ENCODE results near the gene NR1I2. TPM values are rescaled to one million over a fixed set of nuclear protein-coding genes. Genes with fewer than 3 reads are reported as not detected.

Gene NR1I2
- polyA plus RNA-seq, 6 donors from 2014 or later = 0.15 to 0.65 (median 0.26) TPM; not detected in 2

DNA sequence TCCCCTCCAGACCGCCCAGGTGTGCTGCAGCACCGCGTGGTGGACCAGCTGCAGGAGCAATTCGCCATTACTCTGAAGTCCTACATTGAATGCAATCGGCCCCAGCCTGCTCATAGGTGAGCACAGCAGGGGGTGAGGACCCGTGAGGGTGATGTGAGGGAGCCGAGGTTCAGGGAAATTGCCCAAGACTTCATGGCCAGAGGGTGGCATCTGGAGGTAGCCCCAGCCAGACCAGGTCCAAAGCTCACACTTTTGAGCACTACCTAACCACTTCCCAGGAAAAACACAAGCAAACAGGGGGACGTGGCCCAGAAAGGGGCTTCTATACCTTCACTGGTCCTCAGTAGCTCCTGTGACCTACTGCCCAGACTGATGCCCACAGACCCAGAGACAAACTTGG, 33.8 kb downstream of the NR1I2 start:
- ATAC-seq (ENCODE audit: low read depth in 2 of 2) = no peak

GRCh38 chr3:119817071-119817470, 35.2 kb downstream of the NR1I2 start:
- ATAC-seq (ENCODE audit: low read depth in 2 of 2) (no peak), DNase-seq (no peak)
- Mint-ChIP-seq H3K4me1 (peaks cover 0 to 4% (median 0%) of the 10 kb centered on the region in 3 donors), H3K27me3 (peaks cover 0 to 14% (median 9%) of the 10 kb centered on the region in 3 donors), H3K36me3 (no peaks in the 10 kb centered on the region), H3K4me3 (no peak overlapping the region), H3K9me3 (no peaks in the 10 kb centered on the region), H3K27ac (no peak overlapping the region)

More for the DNA sequence above, 33.8 kb downstream of the NR1I2 start:
- H3K4me1 Mint-ChIP-seq = peaks cover 0 to 3% (median 1%) of the 10 kb centered on the region in 3 donors
- H3K9me3 Mint-ChIP-seq = no peaks in the 10 kb centered on the region
- H3K27ac Mint-ChIP-seq = no peak overlapping the region
- DNase-seq = no peak
- no peaks in the 10 kb centered on the region for H3K36me3 Mint-ChIP-seq
- peaks cover 0 to 14% (median 9%) of the 10 kb centered on the region in 3 donors for H3K27me3 Mint-ChIP-seq
- no peak overlapping the region for H3K4me3 Mint-ChIP-seq

DNA sequence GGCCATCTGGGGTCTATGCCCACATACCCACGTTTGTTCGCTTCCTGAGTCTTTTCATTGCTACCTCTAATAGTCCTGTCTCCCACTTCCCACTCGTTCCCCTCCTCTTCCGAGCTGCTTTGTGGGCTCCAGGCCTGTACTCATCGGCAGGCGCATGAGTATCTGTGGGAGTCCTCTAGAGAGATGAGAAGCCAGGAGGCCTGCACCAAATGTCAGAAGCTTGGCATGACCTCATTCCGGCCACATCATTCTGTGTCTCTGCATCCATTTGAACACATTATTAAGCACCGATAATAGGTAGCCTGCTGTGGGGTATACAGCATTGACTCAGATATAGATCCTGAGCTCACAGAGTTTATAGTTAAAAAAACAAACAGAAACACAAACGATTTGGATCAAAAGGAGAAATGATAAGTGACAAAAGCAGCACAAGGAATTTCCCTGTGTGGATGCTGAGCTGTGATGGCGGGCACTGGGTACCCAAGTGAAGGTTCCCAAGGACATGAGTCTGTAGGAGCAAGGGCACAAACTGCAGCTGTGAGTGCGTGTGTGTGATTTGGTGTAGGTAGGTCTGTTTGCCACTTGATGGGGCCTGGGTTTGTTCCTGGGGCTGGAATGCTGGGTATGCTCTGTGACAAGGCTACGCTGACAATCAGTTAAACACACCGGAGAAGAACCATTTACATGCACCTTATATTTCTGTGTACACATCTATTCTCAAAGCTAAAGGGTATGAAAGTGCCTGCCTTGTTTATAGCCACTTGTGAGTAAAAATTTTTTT, 35.9 kb downstream of the NR1I2 start:
- Mint-ChIP-seq H3K27me3 (peaks cover 0 to 14% (median 9%) of the 10 kb centered on the region in 3 donors), H3K27ac (no peak overlapping the region), H3K9me3 (no peaks in the 10 kb centered on the region), H3K4me1 (peaks cover 0 to 4% (median 0%) of the 10 kb centered on the region in 3 donors), H3K4me3 (no peak overlapping the region), H3K36me3 (no peaks in the 10 kb centered on the region)
- no peak for DNase-seq
- no peak for ATAC-seq (ENCODE audit: low read depth in 2 of 2)

GRCh38 chr3:119818937-119819336, 37.0 kb downstream of the NR1I2 start:
- Mint-ChIP-seq H3K4me1 (peaks cover 0 to 4% (median 0%) of the 10 kb centered on the region in 3 donors), H3K4me3 (no peak overlapping the region), H3K27me3 (peaks cover 0 to 14% (median 9%) of the 10 kb centered on the region in 3 donors), H3K36me3 (no peaks in the 10 kb centered on the region), H3K27ac (no peak overlapping the region), H3K9me3 (no peaks in the 10 kb centered on the region)
- ATAC-seq (ENCODE audit: low read depth in 2 of 2) = no peak
- DNase-seq = no peak

- peaks cover 0 to 9% (median 2%) of the 10 kb centered on the region in 3 donors for H3K27me3 Mint-ChIP-seq
- ATAC-seq (ENCODE audit: low read depth in 2 of 2) (no peak), DNase-seq (no peak)
- no peak overlapping the region for H3K27ac Mint-ChIP-seq
- no peaks in the 10 kb centered on the region for H3K36me3 Mint-ChIP-seq
- peaks cover 0 to 4% (median 0%) of the 10 kb centered on the region in 3 donors for H3K4me1 Mint-ChIP-seq
- no peak overlapping the region for H3K4me3 Mint-ChIP-seq
- H3K9me3 Mint-ChIP-seq = no peaks in the 10 kb centered on the region
These were observed 37.9 kb downstream of the NR1I2 start for GRCh38 chr3:119819806-119820205.

- H3K4me3 Mint-ChIP-seq = no peak overlapping the region
- ATAC-seq (ENCODE audit: low read depth in 2 of 2) = no peak
- no peaks in the 10 kb centered on the region for H3K27me3 Mint-ChIP-seq
- H3K9me3 Mint-ChIP-seq = no peaks in the 10 kb centered on the region
- H3K27ac Mint-ChIP-seq = peak overlapping the region in 2 of 6 donors; percentile 35 to 44
- H3K36me3 Mint-ChIP-seq = peaks cover 5 to 9% of the 10 kb centered on the region in 2 donors
- no peak for DNase-seq
- H3K4me1 Mint-ChIP-seq = peaks cover 0 to 7% (median 4%) of the 10 kb centered on the region in 3 donors
These were observed 43.9 kb downstream of the NR1I2 start for GRCh38 chr3:119825820-119826219.

DNA sequence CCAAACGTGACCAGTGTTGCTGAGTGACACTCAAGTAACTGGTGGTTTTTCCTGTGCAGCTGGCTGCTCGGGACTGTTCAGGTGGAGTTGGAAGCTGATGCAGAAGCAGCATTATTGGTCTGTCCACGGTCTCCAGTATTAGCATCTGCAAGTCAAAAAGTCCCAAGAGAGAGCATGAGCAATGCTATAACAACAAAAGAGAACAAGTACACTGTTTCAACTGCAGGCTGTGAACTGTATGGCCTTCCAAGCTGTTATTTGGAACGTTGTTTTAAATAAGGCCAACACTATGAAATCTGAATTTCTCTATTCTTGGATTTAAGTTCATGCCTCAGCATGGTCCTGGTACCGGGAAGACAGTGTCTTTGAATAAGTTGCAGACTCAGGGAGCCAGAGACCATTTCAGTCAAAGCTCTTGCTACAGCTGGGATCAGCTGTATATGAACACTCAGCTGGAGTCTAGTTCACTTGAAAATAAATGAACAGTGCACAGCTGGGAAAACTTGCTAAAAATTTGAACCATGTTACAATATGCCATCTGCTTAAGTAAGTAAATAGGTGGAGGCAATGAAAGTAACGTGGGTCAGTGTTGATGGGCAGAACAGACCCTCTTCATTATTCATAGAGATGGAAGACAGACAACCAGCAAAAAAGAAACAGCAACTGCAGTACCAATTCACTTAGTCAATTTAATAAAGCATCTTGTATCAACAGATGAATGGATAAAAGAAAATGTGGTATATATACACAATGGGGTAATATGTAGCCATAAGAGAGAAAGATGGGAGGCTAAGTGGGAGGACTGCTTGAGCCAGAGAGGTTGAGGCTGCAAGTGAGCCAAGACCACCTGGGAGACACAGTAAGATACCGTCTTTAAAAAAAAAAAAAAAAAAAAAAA, 45.1 kb downstream of the NR1I2 start:
- peak overlapping the region in 1 of 6 donors; percentile 36 for H3K27ac Mint-ChIP-seq
- ATAC-seq (ENCODE audit: low read depth in 2 of 2) = no peak
- H3K27me3 Mint-ChIP-seq = no peaks in the 10 kb centered on the region
- DNase-seq = no peak
- H3K4me3 Mint-ChIP-seq = no peak overlapping the region
- peaks cover 5 to 9% of the 10 kb centered on the region in 2 donors for H3K36me3 Mint-ChIP-seq
- H3K9me3 Mint-ChIP-seq = no peaks in the 10 kb centered on the region
- H3K4me1 Mint-ChIP-seq = peaks cover 0 to 10% (median 4%) of the 10 kb centered on the region in 3 donors

- ATAC-seq (ENCODE audit: low read depth in 2 of 2) (no peak), DNase-seq (no peak)
- Mint-ChIP-seq H3K4me1 (peaks cover 0 to 10% (median 4%) of the 10 kb centered on the region in 3 donors), H3K9me3 (no peaks in the 10 kb centered on the region), H3K4me3 (no peak overlapping the region), H3K27ac (peak overlapping the region in 2 of 6 donors; percentile 38 to 88), H3K36me3 (peaks cover 5 to 9% of the 10 kb centered on the region in 2 donors), H3K27me3 (no peaks in the 10 kb centered on the region)
These were observed 47.5 kb downstream of the NR1I2 start for GRCh38 chr3:119829420-119829819.

- ATAC-seq (ENCODE audit: low read depth in 2 of 2) = no peak
- no peaks in the 10 kb centered on the region for H3K9me3 Mint-ChIP-seq
- H3K27me3 Mint-ChIP-seq = no peaks in the 10 kb centered on the region
- no peak for DNase-seq
- H3K27ac Mint-ChIP-seq = no peak overlapping the region
- H3K4me1 Mint-ChIP-seq = peaks cover 2 to 13% (median 8%) of the 10 kb centered on the region in 3 donors
- peaks cover 2 to 4% of the 10 kb centered on the region in 2 donors for H3K36me3 Mint-ChIP-seq
- no peak overlapping the region for H3K4me3 Mint-ChIP-seq
These were observed 49.1 kb downstream of the NR1I2 start for GRCh38 chr3:119831022-119831421.

DNA sequence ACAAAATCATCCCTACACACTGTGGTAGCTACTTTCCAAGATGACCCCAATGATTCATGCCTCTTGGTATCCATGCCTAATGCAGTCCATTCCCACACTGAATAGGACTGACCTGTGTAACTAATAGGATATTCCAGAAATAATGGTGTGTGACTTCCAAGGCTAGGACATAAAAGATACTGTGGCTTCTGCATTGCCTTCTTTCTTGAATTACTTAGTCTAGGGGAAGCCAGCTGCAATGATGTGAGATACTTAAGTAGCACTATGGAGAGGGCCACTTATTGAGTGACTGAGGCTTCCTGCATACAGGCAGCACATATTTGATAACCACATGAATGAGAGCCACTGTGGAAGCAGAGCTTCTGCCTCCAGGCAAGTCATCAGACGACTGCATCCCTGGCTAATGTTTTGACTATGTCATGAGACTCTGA, 50.1 kb downstream of the NR1I2 start:
- Mint-ChIP-seq H3K27me3 (no peaks in the 10 kb centered on the region), H3K4me1 (peaks cover 3 to 12% (median 11%) of the 10 kb centered on the region in 3 donors), H3K27ac (peak overlapping the region in 1 of 6 donors; percentile 26), H3K9me3 (no peaks in the 10 kb centered on the region), H3K36me3 (no peaks in the 10 kb centered on the region), H3K4me3 (no peak overlapping the region)
- no peak for DNase-seq
- no peak for ATAC-seq (ENCODE audit: low read depth in 2 of 2)

GRCh38 chr3:119834754-119835370, 53.0 kb downstream of the NR1I2 start:
- Mint-ChIP-seq H3K4me1 (peaks cover 3 to 12% (median 12%) of the 10 kb centered on the region in 3 donors), H3K9me3 (no peaks in the 10 kb centered on the region), H3K36me3 (peaks cover 0 to 4% of the 10 kb centered on the region in 2 donors), H3K27me3 (no peaks in the 10 kb centered on the region), H3K4me3 (no peak overlapping the region), H3K27ac (peak overlapping the region in 2 of 6 donors; percentile 64 to 87)
- DNase-seq = no peak
- no peak for ATAC-seq (ENCODE audit: low read depth in 2 of 2)

GRCh38 chr3:119835556-119835955, 53.7 kb downstream of the NR1I2 start:
- Mint-ChIP-seq H3K4me3 (no peak overlapping the region), H3K27ac (peak overlapping the region in 1 of 6 donors; percentile 87), H3K9me3 (no peaks in the 10 kb centered on the region), H3K36me3 (peaks cover 0 to 4% of the 10 kb centered on the region in 2 donors), H3K4me1 (peaks cover 3 to 12% (median 12%) of the 10 kb centered on the region in 3 donors), H3K27me3 (no peaks in the 10 kb centered on the region)
- DNase-seq (no peak), ATAC-seq (ENCODE audit: low read depth in 2 of 2) (no peak)
